HuH-7.5 (cell line): Measurements from ENCODE around the gene CNNM2.
A peak's percentile ranks its signal among the peaks of the same experiment; 100 is the strongest.

ENCODE experiments used
- DNase-seq: peaks from one replicate; pipeline ENCODE4 v3.0.0; 2011; ENCODE audit warnings: low spot score

Gene CNNM2

GRCh38 chr10:102917962-102918816, at the start of gene CNNM2:
CNNM2 (plus strand) TSS chr10:102918294; CDS start chr10:102918481, 187 bp downstream.
- DNase-seq, result peak; percentile 91

- no peak for DNase-seq
Measured at GRCh38 chr10:102868911-102869257, 49.2 kb upstream of the CNNM2 start.

- peak; percentile 79 for DNase-seq
Measured at GRCh38 chr10:102869258-102870198, 48.6 kb upstream of the CNNM2 start, which contains the start of gene AS3MT. AS3MT (plus strand) TSS chr10:102869470; CDS start chr10:102869593, 123 bp downstream.

- DNase-seq, result no peak
Measured at GRCh38 chr10:102870221-102870620, 47.9 kb upstream of the CNNM2 start.

- DNase-seq, result no peak
Measured at GRCh38 chr10:102872163-102872562, 45.9 kb upstream of the CNNM2 start.

GRCh38 chr10:102876747-102877153, 41.3 kb upstream of the CNNM2 start:
- peak; percentile 35 for DNase-seq

GRCh38 chr10:102878629-102879028, 39.5 kb upstream of the CNNM2 start:
- no peak for DNase-seq

- no peak for DNase-seq
Measured at GRCh38 chr10:102880256-102880655, 37.8 kb upstream of the CNNM2 start.

- no peak for DNase-seq
Measured at GRCh38 chr10:102888048-102888447, 30.0 kb upstream of the CNNM2 start.

GRCh38 chr10:102894466-102895213, 23.5 kb upstream of the CNNM2 start:
- DNase-seq, result no peak

- DNase-seq, result no peak
Measured at GRCh38 chr10:102900006-102900405, 18.1 kb upstream of the CNNM2 start.

GRCh38 chr10:102904346-102904745, 13.7 kb upstream of the CNNM2 start:
- DNase-seq, result no peak

- DNase-seq, result no peak
Measured at GRCh38 chr10:102906507-102906906, 11.6 kb upstream of the CNNM2 start.

GRCh38 chr10:102914781-102915180, 3.3 kb upstream of the CNNM2 start:
- DNase-seq, result no peak

- no peak for DNase-seq
Measured at GRCh38 chr10:102916173-102916572, 1.9 kb upstream of the CNNM2 start.

- DNase-seq, result no peak
Measured at GRCh38 chr10:102917314-102917961, 656 bp upstream of the CNNM2 start.

GRCh38 chr10:102918817-102919245, 737 bp downstream of the CNNM2 start:
- DNase-seq, result no peak

GRCh38 chr10:102919246-102919959, 1.3 kb downstream of the CNNM2 start:
- DNase-seq, result no peak

GRCh38 chr10:102919992-102920739, 2.1 kb downstream of the CNNM2 start:
- DNase-seq, result no peak

GRCh38 chr10:102923601-102924000, 5.5 kb downstream of the CNNM2 start:
- DNase-seq, result no peak
